ENCODE results near the gene SLC5A4. TPM values are rescaled to one million over a fixed set of nuclear protein-coding genes. Genes with fewer than 3 reads are reported as not detected.

SLC5A4 gene
- total RNA-seq, 1 experiment from 2014 or later, result not detected

DNA sequence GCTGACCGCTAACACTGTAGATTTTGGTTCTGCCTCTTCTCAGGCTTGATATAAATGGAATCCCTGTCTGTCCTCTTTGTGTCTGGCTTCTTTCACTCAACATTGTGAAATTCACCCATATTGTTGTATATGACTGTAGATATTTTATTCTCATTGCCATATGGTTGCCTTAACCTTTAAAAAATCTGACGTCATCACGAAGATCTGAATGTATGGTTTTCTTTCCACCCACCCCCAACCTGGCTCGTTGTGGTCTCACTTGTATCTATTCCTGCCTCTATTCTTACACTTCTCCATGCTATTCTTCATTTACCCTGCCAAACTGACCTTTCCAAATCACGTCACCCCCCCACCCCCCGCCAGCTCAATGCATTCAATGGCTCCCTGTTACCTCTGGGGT is 74.1 kb downstream of the SLC5A4 start:
- no peak overlapping the region for H3K14ac ChIP-seq (ENCODE audit: insufficient read depth, low read length)
- no peak overlapping the region for H2BK5ac ChIP-seq (ENCODE audit: insufficient read length, low read length)
- no peak overlapping the region for H3K4ac ChIP-seq (ENCODE audit: low read depth, low read length)
- no peak overlapping the region for H2BK12ac ChIP-seq (ENCODE audit: insufficient read length, low read depth, low read length)
- TF ChIP-seq, protein P1, sequence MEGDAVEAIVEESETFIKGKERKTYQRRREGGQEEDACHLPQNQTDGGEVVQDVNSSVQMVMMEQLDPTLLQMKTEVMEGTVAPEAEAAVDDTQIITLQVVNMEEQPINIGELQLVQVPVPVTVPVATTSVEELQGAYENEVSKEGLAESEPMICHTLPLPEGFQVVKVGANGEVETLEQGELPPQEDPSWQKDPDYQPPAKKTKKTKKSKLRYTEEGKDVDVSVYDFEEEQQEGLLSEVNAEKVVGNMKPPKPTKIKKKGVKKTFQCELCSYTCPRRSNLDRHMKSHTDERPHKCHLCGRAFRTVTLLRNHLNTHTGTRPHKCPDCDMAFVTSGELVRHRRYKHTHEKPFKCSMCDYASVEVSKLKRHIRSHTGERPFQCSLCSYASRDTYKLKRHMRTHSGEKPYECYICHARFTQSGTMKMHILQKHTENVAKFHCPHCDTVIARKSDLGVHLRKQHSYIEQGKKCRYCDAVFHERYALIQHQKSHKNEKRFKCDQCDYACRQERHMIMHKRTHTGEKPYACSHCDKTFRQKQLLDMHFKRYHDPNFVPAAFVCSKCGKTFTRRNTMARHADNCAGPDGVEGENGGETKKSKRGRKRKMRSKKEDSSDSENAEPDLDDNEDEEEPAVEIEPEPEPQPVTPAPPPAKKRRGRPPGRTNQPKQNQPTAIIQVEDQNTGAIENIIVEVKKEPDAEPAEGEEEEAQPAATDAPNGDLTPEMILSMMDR (conservative IDR thresholded peaks at IDR 0.05), result no peak
- H3K9me3 Mint-ChIP-seq, result no peaks in the 10 kb centered on the region
- no peak overlapping the region for H3K18ac ChIP-seq (ENCODE audit: insufficient read length, low read depth, low read length)
- WGBS (ENCODE audit: extremely low coverage, insufficient read length, low lambda C conversion rate), result no CpG with 5 or more reads among the region's 6 CpGs
- no peak overlapping the region for H4K8ac ChIP-seq (replicated peaks; ENCODE audit: insufficient read length, low read depth, low read length)
- no peak overlapping the region for H3K9ac ChIP-seq (ENCODE audit: extremely low read depth, insufficient read length, low read length)
- H3K9me3 ChIP-seq (ENCODE audit: control insufficient read depth, low read depth, low read length), result no peaks in the 10 kb centered on the region
- H2AK5ac ChIP-seq (ENCODE audit: insufficient read length, low read length), result no peak overlapping the region
- no peaks in the 10 kb centered on the region for H3K4me1 ChIP-seq (ENCODE audit: insufficient read depth, low read length)
- H3T11ph ChIP-seq (ENCODE audit: low read length), result no peak overlapping the region
- H3K4me3 Mint-ChIP-seq, result no peak overlapping the region
- H3K36me3 Mint-ChIP-seq (ENCODE audit: insufficient read depth in 1 of 3, low read depth in 3 of 3), result no peaks in the 10 kb centered on the region; a peak in 1 of 7 replicates
- H3K27ac Mint-ChIP-seq, result no peak overlapping the region
- H4K20me1 ChIP-seq (ENCODE audit: control insufficient read depth, insufficient read depth, insufficient read length), result peaks cover 2% of the 10 kb centered on the region
- no peaks in the 10 kb centered on the region; the same call in none of the 2 replicates for H3K27me3 ChIP-seq (ENCODE audit: insufficient read depth, low read length)
- no peak overlapping the region for H2AFZ ChIP-seq (ENCODE audit: low read length)
- H3K4me1 Mint-ChIP-seq, result no peaks in the 10 kb centered on the region
- H4K91ac ChIP-seq (ENCODE audit: insufficient read length, low read depth, low read length), result no peak overlapping the region
- H3K23ac ChIP-seq (ENCODE audit: insufficient read length, low read depth, low read length), result no peak overlapping the region
- H3K79me1 ChIP-seq (ENCODE audit: insufficient read depth, low read depth, low read length, poor library complexity, severe bottlenecking), result no peaks in the 10 kb centered on the region
- no peaks in the 10 kb centered on the region for H3K79me2 ChIP-seq (ENCODE audit: insufficient read depth, low read length)
- no peak overlapping the region for H2BK20ac ChIP-seq (ENCODE audit: low read depth, low read length, poor library complexity, severe bottlenecking)
- H3K27ac ChIP-seq (ENCODE audit: insufficient read length, low read depth, low read length), result no peak overlapping the region
- H4K5ac ChIP-seq (ENCODE audit: insufficient read length, low read depth, low read length), result no peak overlapping the region
- no peak overlapping the region for H2BK15ac ChIP-seq (ENCODE audit: low read depth, low read length)
- H3K4me2 ChIP-seq (ENCODE audit: insufficient read depth, insufficient read length, low read length), result no peak overlapping the region
- no peak overlapping the region for H3K56ac ChIP-seq (ENCODE audit: insufficient read length, low read depth, low read length)
- H3K27me3 Mint-ChIP-seq (ENCODE audit: low read depth), result peaks cover 58% of the 10 kb centered on the region
- peaks cover 4% of the 10 kb centered on the region for H3K23me2 ChIP-seq (ENCODE audit: insufficient read length, low read depth, low read length, poor library complexity, severe bottlenecking)
- H2BK120ac ChIP-seq (ENCODE audit: low read depth, low read length, poor library complexity, severe bottlenecking), result no peak overlapping the region
- no peak for DNase-seq

Data from H9 (cell line).